Suppressor macrophage treated with lipopolysaccharide for 4 hours (primary cell): ENCODE data around the gene PATE4.
"Not testable (repeated sequence)": the region's sequence is repeated elsewhere in the genome, so short reads cannot be mapped to it uniquely, and the experiment has no call there.

Experiments
- DNase-seq: peaks from one replicate; pipeline ENCODE4 v3.0.0-alpha.2; 2020

The PATE4 gene, protein sequence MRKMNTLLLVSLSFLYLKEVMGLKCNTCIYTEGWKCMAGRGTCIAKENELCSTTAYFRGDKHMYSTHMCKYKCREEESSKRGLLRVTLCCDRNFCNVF

DNA sequence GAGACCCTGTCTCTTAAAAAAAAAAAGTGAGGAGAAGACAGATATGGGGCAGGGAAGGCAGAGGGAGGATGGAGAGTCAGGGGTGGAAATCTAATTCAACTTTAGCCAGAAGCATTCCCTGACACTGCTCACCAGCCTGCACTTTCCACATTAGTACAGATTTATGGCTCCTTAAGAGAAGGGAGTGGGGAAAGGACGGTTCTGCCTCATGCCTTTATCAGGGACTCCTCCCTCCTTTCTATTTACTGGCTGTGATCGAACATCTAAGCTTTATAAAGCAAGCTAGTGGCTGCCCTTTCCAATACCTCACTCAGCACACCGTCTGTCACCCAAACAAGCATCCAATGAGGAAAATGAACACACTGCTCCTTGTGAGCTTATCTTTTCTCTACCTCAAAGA, at the start of gene PATE4:
TSS of gene PATE4 (plus strand) at position 301 of the 400 bp plus-strand sequence. CDS start at position 345, 44 bp downstream.
- no peak for DNase-seq

DNA sequence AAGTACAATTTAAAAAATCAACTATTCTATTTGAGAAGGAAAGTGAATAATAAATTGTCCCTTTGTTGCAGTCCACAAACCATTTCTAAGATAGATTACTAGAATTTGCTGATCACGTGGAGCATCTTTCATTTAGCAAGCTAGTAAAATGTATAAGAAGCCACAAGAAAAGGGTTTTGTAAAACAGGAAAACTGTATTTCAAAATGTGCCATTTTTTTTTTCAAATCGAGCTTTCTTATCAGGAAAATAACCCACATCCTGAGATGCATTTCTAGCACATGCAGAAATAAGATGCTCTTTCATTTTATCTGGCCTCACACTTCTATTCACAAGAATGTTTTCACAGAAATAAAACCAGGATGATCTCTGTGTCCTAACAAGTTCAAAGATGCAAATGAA, 48.4 kb upstream of the PATE4 start:
- DNase-seq, result no peak

DNA sequence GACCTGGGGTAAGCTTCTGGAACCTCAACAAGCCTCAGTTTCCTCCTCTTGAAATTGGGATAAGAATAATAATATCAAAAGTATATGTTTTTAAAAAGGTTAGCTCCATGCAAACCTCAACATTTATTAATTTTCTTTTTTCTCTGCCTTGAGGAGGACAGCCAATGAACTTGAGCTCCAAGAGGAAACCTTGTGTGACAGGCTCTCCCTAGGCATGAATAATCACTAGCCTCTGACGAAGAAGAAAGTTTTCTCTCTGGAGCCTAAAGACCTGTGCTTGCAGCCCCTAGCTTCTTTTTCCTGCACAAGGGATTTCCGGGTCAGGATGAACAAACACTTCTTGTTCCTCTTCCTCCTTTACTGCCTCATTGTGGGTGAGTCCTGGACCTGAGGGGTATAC, 45.3 kb upstream of the PATE4 start, which contains the start of gene PATE3:
TSS of gene PATE3 (plus strand) at position 301 of the 400 bp plus-strand sequence. CDS start at position 326, 25 bp downstream.
- no peak for DNase-seq

DNA sequence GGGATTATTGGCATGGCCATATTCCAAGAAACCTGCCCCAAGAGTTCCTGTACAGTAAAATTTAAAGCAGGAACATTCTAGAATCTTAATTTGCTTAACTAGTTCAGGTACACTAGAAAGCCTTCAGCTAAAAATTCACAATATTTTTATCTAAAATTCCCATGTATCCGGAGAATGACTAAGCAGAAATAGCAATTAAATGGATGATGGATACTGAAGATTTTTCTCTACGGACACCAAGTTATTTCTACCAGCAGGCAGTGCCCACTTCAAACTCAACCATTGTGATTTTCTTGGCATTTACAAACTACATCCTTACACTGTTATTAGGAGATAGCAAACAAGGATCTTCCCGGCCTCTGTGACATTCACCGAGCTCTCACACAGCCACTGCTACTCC, 42.3 kb upstream of the PATE4 start:
- no peak for DNase-seq

DNA sequence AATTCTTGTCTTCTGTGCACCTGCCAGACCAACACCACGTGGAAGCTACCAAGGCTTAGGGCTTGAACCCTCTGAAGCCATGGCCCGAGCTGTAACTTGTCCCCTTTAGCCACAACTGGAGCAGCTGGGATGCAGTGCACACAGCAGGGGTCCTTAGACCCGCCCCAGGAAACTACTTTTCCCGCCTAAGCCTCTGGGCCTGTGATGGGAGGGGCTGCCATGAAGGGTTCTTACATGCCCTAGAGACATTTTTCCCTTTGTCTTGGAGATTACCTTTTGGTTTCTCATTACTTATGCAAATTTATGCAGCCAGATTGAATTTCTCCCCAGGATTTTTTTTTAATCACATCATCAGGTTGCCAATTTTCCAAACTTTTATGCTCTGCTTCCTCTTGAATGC, 35.5 kb upstream of the PATE4 start:
- DNase-seq, result no peak

DNA sequence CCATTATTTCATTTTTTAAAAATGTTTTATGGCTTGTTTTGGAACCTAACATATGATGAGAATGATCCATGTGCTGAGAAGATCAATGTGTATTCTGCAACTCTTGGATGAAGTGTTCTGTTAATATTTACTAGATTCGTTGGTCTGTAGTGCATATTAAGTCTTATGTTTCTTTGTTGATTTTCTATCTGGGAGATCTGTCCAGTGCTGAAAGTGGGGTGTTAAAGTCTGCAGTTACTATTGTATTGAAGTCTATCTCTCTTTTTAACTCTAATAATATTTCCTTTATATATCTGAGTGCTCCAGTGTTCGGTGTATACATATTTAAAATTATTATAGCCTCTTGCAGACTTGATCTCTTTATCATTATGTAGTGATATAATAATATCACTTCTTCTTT, 33.3 kb upstream of the PATE4 start:
- no peak for DNase-seq

DNA sequence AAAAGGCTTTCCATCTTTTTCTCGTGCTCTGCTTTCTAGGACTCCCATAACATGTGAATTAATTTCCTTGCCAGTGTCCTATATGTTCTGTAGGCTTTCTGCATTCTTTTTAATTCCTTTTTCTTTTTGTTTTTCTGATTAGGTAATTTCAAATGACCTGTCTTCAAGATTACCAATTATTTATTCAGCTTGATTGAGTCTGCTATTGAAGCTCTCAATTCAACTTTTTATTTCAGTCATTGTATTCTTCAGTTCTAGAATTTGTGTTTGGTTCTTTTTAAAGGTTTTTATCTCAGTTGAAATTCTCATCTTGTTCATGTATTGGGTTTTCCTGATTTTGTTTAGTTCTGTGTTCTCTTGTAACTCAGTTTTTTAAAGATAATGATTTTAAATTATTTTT, 30.7 kb upstream of the PATE4 start:
- DNase-seq, result no peak

DNA sequence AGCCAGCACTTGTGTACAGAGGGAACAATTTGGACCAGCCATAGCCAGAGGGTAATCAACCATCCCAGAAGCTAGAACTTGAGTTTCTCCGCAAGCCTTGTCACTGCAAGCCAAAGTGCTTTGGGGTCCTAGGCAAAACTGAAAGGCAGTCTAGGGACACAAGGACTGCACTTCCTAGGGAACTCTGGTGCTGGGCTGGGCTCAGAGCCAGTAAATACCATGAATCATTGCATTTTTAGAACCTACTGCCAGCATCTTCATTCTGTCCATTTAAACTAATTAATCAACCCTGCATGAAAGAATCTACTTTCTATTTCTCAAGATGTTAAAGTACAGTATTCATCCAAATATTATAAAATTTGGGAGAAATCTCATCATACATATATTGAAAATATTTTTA, 25.2 kb upstream of the PATE4 start:
- no peak for DNase-seq

DNA sequence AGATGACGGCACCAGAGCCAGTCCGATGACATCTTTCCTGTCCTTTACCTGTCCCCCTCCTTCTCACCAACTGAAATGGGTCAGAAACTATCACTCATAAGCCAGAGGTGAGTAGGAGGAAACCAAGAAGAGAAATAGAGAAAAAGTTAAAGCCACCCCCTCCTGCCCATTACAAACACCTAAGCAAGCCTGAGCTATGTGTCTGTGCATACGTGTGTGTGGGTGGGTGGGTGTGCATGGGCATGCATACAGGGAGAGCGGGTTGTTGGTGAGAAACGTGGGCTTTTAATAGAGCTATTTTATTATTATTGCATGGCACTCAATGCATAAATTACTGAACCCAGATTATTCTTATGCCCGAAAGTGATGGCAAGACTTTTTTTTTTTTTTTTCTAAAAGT, 2.6 kb downstream of the PATE4 start:
- no peak for DNase-seq

DNA sequence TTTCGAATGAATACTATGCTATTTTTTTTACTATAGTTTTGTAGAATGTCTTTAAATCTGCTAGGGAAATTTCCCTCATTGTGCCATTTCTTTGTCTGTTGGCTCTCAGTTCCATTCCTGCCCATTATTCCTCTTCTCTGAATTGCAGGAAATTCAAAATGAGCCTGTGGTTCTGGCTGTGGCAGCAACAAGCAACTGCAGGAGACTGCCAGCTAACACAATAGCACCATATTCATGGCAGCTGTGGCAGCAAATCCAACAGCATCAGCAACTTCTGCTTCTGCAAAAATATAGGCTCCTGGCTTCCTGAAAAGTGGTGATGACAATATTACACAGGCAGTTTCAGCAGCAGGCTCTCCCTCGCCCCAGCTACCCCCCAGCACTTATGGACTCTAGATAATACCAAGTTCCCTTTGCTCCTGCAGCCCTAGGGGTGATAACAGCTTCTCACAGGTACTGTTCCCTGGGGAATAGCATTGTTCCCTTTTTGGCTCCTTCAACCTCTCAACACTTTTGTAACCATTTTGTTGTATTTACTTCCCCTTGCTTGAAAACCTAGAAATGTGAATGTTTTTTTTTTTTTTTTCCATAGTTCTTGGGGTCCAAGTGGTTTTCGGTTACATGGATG, 9.3 kb downstream of the PATE4 start:
- DNase-seq, result no peak

DNA sequence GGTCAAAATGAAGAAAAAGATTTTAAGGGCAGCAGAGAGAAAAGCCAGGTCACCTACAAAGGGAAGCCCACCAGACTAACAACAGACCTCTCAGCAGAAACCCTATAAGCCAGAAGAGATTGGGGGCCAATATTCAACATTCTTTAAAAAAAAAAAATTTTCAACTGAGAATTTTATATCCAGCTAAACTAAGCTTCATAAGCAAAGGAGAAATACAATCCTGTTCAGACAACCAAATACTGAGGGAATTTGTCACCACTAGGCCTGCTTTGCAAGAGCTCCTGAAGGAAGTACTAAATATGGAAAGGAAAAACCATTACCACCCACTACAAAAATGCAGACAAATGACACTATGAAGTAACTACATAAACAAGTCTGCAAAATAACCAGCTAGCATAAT, 13.1 kb downstream of the PATE4 start:
- DNase-seq, result no peak

DNA sequence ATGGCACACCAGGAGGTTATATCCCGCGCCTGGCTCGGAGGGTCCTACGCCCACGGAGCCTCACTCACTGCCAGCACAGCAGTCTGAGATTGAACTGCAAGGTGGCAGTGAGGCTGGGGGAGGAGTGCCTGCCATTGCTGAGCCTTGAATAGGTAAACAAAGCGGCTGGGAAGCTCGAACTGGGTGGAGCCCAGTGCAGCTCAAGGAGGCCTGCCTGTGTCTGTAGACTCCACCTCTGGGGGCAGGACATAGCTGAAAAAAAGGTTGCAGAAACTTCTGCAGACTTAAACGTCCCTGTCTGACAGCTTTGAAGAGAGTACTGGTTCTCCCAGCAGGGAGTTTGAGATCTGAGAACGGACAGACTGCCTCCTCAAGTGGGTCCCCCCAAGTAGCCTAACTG, 24.6 kb downstream of the PATE4 start:
- DNase-seq, result not testable (repeated sequence)

DNA sequence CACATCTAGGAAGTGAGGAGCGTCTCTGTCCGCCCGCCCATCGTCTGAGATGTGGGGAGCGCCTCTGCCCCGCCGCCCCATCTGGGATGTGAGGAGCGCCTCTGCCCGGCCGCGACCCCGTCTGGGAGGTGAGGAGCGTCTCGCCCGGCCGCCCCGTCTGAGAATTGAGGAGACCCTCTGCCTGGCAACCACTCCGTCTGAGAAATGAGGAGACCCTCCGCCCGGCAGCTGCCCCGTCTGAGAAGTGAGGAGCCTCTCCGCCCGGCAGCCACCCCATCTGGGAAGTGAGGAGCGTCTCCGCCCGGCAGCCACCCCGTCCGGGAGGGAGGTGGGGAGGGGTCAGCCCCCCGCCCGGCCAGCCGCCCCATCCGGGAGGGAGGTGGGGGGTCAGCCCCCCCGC, 29.7 kb downstream of the PATE4 start:
- not testable (repeated sequence) for DNase-seq

DNA sequence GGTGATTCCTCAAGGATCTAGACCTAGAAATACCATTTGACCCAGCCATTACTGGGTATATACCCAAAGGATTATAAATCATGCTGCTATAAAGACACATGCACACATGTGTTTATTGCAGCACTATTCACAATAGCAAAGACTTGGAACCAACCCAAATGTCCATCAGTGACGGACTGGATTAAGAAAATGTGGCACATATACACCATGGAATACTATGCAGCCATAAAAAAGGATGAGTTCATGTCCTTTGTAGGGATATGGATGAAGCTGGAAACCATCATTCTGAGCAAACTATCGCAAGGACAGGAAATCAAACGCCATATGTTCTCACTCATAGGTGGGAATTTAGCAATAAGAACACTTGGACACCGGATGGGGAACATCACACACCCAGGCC, 32.2 kb downstream of the PATE4 start:
- DNase-seq, result not testable (repeated sequence)

DNA sequence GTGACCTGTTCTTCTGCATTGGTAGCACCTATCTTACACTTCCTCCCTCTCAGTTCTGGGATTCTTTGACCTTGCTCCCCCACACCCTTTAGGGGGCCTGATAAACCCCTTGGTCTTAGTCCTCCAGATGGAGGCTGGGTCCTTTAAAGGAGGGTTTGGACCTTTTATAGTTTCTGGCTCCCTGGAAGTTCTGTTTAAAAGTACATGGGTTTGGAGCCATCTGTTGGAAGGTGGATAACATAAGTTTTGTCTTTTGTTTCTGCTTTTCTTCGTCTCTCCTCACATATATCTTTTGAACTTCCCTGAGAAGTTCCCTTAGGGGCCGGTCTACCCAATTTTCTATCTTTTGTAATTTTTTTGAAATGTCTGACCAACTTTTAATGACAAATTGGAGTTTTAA, 36.4 kb downstream of the PATE4 start:
- DNase-seq, result no peak

DNA sequence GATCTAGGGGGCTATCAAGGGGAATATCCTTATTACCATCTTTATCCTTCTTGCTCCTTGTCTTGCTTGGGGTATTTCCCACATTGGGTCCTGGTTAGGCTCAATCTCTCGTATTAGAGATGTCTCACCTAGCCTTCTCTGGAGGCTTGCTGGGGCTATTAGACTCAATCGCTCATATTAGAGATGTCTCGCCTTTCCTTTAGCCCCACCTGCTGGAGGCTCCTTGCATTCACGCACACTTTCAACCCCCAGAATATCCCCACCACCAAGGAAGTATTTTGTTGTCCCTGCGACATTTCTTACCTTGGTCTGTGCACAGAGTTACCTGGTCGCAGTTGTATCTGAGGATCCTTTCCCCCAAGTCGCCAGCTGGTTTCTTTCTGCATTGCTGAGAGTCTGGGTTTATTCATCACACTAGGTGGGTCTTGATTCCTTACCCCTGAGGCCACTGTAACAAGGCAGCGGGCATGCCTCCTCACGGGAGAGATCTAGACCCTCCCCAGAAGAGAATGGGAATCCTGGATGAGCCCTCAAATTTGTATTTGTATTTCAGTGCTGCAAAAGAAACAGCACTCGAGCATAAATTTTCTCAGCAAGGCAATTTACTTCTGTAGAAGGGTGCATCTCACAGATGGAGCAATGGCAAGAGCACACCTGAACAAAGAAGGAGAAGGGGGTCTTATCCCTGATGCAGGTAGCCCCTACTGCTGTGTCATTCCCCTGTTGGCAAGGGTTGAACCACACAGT, 38.4 kb downstream of the PATE4 start:
- peak; percentile 12 for DNase-seq

DNA sequence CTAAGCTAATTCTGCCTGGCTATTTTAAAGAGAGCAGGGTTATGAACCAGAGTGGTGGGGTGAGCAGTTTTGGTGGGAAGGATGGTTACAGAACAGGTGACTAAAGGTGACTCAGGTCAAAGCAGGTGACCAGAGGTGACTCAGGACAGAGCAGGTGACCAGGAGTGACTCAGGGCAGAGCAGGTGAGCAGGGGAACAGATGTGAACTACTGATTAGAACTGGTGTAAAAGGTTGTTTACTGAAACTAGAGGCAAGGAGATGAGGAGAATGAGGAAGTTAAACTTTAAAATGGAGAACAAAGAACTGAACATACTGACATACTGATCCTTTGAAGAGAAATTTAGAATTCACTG, 39.0 kb downstream of the PATE4 start:
- DNase-seq, result no peak

DNA sequence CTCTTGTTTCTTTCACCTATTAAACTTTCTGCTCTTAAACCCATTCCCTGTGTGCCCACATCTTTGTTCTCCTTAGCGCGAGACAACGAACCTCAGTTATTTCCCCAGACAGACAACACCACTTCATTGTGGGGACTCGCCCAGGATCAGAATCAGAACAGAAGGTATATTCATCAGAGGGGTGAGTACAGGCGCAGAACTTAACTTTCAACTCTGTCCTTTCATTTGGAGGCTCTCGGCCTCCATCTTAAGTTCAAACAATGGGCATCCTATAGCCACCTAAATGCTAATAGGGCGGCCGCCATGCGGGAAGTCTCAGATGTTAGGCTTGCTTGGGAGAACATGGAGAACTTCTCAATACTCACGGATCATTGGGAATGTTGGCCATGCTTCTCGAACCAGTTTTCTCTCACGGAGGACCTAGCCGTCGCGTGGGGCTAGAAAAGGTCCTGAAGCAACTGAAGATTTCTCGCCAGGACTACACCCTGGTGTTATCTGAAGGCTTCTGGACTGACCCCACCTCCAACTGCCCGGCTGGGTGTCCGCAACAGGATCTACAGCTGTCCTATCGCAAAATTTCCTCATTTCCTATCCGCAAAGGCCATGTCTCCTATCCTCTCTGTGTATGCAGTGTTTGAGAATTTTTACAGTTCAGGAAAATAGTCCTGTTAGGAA, 40.9 kb downstream of the PATE4 start:
- DNase-seq, result no peak

DNA sequence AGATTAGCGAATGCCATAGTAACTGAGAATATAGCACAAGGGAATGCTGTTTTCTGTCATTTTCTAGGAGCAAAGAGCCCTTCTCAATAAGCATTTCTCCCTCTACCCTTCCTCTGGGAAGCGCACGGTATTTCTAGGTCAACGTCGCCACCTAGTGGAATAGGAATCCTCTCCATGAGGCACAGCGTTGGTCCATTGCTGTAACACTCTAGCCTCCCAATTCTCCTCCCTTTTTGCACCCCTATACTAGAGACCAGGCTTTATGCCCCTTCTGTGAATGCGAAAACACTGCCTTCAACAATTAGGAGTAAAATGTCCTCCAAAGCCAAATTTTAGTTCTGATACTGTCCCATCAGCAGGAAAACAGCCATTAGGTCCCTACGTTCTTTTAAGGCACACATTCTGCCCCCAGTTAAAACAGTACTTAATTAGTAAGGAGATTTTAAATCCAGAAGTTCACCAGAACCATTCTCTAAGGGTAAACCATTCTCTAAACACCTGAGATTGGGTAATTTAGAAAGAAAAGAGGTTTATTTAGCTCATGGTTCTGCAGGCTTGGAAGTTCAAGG, 41.5 kb downstream of the PATE4 start:
- DNase-seq, result peak; percentile 78

DNA sequence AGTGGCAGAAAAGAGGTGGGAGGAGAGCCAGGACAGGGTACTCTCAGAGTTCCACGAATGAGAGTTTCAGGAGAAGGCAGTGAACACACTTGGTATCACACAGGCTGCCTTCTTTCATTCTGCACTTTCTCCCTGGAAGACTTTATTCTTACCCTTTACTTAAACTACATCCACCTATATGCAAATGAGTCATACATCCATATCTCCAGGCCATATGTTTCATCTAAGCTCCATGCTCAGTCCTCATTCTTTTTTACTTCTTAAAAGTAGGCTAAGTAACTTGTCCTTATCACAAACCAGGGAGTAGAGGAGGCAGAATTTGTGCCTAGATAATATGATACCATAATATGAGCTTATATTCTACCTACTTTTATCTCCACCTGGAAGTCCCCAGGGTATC, 48.2 kb downstream of the PATE4 start:
- DNase-seq, result no peak

DNA sequence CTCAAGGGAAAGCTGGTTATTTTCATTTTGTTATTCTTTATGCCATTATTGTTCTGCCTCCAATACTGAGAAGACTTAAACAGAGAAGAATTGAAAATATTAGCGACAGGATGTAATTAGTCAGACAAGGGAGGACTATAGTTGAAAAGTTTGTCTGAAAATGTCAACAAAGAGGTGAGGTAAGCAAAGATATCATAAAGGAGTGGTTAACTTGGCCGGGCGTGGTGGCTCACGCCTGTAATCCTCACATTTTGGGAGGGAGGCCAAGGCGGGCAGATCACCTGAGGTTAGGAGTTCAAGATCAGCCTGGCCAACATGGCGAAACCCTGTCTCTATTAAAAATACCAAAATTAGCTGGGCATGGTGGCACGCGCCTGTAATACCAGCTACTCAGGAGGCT, 50.3 kb downstream of the PATE4 start:
- DNase-seq, result no peak

DNA sequence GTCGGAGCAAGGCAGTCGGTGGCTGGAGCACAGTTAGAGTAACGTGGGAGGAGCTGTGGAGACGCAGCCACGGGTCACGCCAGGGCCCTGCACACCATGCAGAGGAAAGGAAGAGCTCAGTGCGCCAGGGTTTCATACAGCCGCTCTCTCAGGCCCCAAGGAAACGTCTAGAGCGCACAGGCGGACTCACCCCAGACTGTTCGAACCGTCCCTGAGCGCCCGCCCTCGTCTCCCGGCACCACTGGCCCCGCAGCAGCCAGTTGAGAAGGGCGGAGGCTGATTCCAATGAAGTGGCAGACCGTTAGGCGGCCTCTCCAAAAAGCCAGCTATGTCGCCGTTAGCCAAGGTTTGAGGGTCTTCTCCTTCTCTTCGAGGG, 53.9 kb downstream of the PATE4 start:
- DNase-seq, result peak; percentile 15
